ENCODE data around the gene MTFP1. TPM values are rescaled to one million over a fixed set of nuclear protein-coding genes. Genes with fewer than 3 reads are reported as not detected.
"Not testable (repeated sequence)": the region's sequence is repeated elsewhere in the genome, so short reads cannot be mapped to it uniquely, and the experiment has no call there.

The MTFP1 gene
- total RNA-seq, 1 donor, result 5.9 TPM

DNA sequence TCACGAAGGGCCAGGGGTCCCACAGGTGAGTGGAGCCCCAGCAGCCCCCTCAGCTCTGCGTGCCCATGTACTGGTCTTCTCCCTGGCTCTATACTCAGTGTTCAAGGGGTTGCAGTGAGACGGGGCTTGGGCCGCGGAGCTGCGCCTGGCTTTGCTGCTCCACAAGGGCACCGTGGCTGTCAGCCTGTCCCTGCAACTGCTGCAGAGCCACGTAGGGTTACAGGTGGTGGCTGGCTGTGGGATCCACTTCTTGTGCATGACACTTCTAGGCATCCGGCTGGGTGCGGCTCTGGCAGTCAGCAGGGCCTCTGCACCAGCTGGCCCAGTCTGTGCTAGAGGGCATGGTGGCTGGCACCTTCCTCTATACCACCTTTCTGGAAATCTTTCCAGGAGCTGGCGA, 14.3 kb downstream of the MTFP1 start:
- no peak for TF ChIP-seq CTCF (IDR thresholded peaks at IDR 0.05; ENCODE audit: insufficient read depth, low read length)
- no peak overlapping the region for H3K4me3 ChIP-seq (ENCODE audit: low read depth, low read length)
- DNase-seq (ENCODE audit: low read depth), result no peak

GRCh38 chr22:30441088-30441487, 15.5 kb downstream of the MTFP1 start:
- DNase-seq (ENCODE audit: low read depth), result no peak
- no peak for TF ChIP-seq CTCF (IDR thresholded peaks at IDR 0.05; ENCODE audit: insufficient read depth, low read length)
- no peak overlapping the region for H3K4me3 ChIP-seq (ENCODE audit: low read depth, low read length)

DNA sequence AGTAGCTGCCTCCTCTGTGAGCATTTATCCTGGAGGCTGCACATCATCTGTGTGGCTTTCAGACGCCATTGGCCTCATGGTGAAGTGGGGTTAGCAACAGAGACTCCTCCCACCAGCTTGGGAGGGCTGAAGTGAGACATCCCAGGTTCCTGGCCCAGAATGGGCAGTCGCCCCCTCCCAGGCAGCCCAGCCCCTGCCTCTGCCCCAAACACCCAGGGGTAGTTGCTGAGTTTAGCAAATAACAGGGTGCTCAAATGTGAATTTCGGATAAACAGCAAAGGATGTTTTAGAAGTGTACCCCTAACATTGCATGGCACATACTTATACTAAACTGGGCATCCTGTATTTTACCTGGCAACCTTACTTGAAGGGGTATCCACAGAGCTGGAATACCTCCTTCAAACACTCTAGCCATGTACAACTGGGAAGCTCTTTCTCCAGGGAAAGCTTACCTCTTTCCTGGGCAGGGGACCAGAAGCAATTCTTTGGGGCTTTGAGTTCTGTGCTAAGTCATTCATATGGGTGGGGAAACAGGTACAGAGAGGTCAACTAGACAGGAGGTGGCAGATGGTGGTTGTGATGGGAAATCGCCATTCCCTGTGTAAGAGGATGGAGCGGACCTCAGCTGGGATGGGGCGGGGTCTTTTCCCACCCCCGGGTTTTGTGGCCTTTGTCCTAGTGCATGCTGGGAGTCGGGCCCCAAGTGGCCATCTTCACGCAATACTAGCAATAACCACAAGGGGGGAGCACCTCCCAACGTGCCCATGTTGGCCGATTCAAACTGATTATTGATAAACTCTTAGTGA, 19.3 kb downstream of the MTFP1 start:
- DNase-seq (ENCODE audit: low read depth), result peak; percentile 58

GRCh38 chr22:30445438-30446145, 20.0 kb downstream of the MTFP1 start:
- no peak for DNase-seq (ENCODE audit: low read depth)
- TF ChIP-seq CTCF (IDR thresholded peaks at IDR 0.05; ENCODE audit: insufficient read depth, low read length), result no peak
- no peak overlapping the region for H3K4me3 ChIP-seq (ENCODE audit: low read depth, low read length)

More for the DNA sequence above, 19.3 kb downstream of the MTFP1 start:
- H3K4me3 ChIP-seq (ENCODE audit: low read depth, low read length), result no peak overlapping the region
- TF ChIP-seq CTCF (IDR thresholded peaks at IDR 0.05; ENCODE audit: insufficient read depth, low read length), result peak; percentile 78

DNA sequence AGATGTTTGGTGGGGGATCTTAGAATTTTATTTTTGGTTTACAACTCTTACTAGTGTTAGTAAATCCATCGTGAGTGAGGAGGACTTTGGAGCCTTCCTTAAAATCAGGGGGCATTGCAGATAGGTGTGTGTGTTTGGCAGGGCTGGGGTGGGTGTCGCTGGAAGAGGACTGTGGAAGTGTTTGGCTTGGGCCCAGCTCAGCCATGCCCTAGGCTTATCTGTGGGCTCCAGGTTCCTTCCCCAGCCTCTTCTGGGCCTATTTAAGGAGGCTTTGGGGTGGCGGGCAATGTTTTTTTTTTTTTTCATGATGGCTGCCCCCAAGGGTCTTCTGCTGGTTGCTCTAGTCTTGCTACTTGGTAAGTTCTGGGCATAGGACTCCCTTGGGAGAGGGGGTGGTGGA, 22.1 kb downstream of the MTFP1 start:
- TF ChIP-seq CTCF (IDR thresholded peaks at IDR 0.05; ENCODE audit: insufficient read depth, low read length), result no peak
- DNase-seq (ENCODE audit: low read depth), result no peak
- no peak overlapping the region for H3K4me3 ChIP-seq (ENCODE audit: low read depth, low read length)

GRCh38 chr22:30451488-30451887, 25.9 kb downstream of the MTFP1 start:
- DNase-seq (ENCODE audit: low read depth), result peak; percentile 48
- H3K4me3 ChIP-seq (ENCODE audit: low read depth, low read length), result not testable (repeated sequence)

- DNase-seq (ENCODE audit: low read depth), result no peak
- no peak for TF ChIP-seq CTCF (IDR thresholded peaks at IDR 0.05; ENCODE audit: insufficient read depth, low read length)
- H3K4me3 ChIP-seq (ENCODE audit: low read depth, low read length), result no peak overlapping the region
These were observed 27.3 kb downstream of the MTFP1 start for GRCh38 chr22:30452861-30453260.
